Duodenal mucosa (tissue), 2 donors: ENCODE results near the gene RIMS1.

Experiments
- H3K27ac ChIP-seq: one replicate; pipeline ENCODE4 v1.7.0; 2013; ENCODE audit warnings: low read depth, low read length
- H3K27me3 ChIP-seq, 2 donors: one replicate each; pipeline ENCODE4 v1.7.0; 2013; ENCODE audit warnings: low read length in 2 of 2, control low read depth in 1 of 2; ENCODE audit not compliant: insufficient read depth in 2 of 2, control insufficient read depth in 1 of 2
- H3K36me3 ChIP-seq, 2 donors: one replicate each; pipeline ENCODE4 v1.7.0; 2013; ENCODE audit warnings: low read length in 2 of 2, control low read depth in 1 of 2; ENCODE audit not compliant: insufficient read depth in 2 of 2, control insufficient read depth in 1 of 2
- H3K4me1 ChIP-seq, 2 donors: one replicate each; pipeline ENCODE4 v1.7.0; 2013; ENCODE audit warnings: low read length in 2 of 2, control low read depth in 1 of 2; ENCODE audit not compliant: insufficient read depth in 2 of 2, control insufficient read depth in 1 of 2
- H3K4me3 ChIP-seq, 2 donors: one replicate each; pipeline ENCODE4 v1.7.0; 2013; ENCODE audit warnings: low read length in 2 of 2, low read depth in 1 of 2
- H3K9ac ChIP-seq, 2 donors: one replicate each; pipeline ENCODE4 v1.7.0; 2013; ENCODE audit warnings: low read length in 2 of 2, low read depth in 1 of 2
- H3K9me3 ChIP-seq, 2 donors: one replicate each; pipeline ENCODE4 v1.7.0; 2013; ENCODE audit warnings: low read length in 2 of 2, control low read depth in 1 of 2; ENCODE audit not compliant: control insufficient read depth in 1 of 2

RIMS1 gene

GRCh38 chr6:72133324-72133723 lies 247.0 kb downstream of the RIMS1 start:
- Histone ChIP-seq H3K9me3 (no peaks in the 10 kb centered on the region), H3K9ac (no peak overlapping the region), H3K36me3 (no peaks in the 10 kb centered on the region), H3K27me3 (no peaks in the 10 kb centered on the region), H3K4me1 (no peaks in the 10 kb centered on the region), H3K4me3 (no peak overlapping the region), H3K27ac (no peak overlapping the region)

GRCh38 chr6:72140795-72141194 lies 254.4 kb downstream of the RIMS1 start:
- no peaks in the 10 kb centered on the region for H3K9me3 ChIP-seq
- no peaks in the 10 kb centered on the region for H3K36me3 ChIP-seq
- no peak overlapping the region for H3K4me3 ChIP-seq
- no peak overlapping the region for H3K27ac ChIP-seq
- no peaks in the 10 kb centered on the region for H3K4me1 ChIP-seq
- no peak overlapping the region for H3K9ac ChIP-seq
- H3K27me3 ChIP-seq, result no peaks in the 10 kb centered on the region

- Histone ChIP-seq H3K36me3 (no peaks in the 10 kb centered on the region), H3K27me3 (no peaks in the 10 kb centered on the region), H3K9me3 (peaks cover 6 to 10% of the 10 kb centered on the region in 2 donors), H3K4me3 (no peak overlapping the region), H3K27ac (no peak overlapping the region), H3K4me1 (no peaks in the 10 kb centered on the region), H3K9ac (no peak overlapping the region)
These were observed 263.4 kb downstream of the RIMS1 start for GRCh38 chr6:72149715-72150114.

- H3K27me3 ChIP-seq, result no peaks in the 10 kb centered on the region
- H3K27ac ChIP-seq, result no peak overlapping the region
- no peak overlapping the region for H3K4me3 ChIP-seq
- H3K9me3 ChIP-seq, result peaks cover 6 to 10% of the 10 kb centered on the region in 2 donors
- no peaks in the 10 kb centered on the region for H3K36me3 ChIP-seq
- no peaks in the 10 kb centered on the region for H3K4me1 ChIP-seq
- no peak overlapping the region for H3K9ac ChIP-seq
These were observed 265.4 kb downstream of the RIMS1 start for GRCh38 chr6:72151742-72152141.

GRCh38 chr6:72175916-72176315 lies 289.6 kb downstream of the RIMS1 start:
- H3K9ac ChIP-seq, result no peak overlapping the region
- no peak overlapping the region for H3K4me3 ChIP-seq
- H3K27ac ChIP-seq, result no peak overlapping the region
- H3K27me3 ChIP-seq, result peaks cover 0 to 3% of the 10 kb centered on the region in 2 donors
- no peaks in the 10 kb centered on the region for H3K9me3 ChIP-seq
- H3K36me3 ChIP-seq, result no peaks in the 10 kb centered on the region
- no peaks in the 10 kb centered on the region for H3K4me1 ChIP-seq

- no peaks in the 10 kb centered on the region for H3K9me3 ChIP-seq
- peak overlapping the region; percentile 43 to 50 for H3K4me3 ChIP-seq
- H3K9ac ChIP-seq, result no peak overlapping the region
- peaks cover 0 to 6% of the 10 kb centered on the region in 2 donors for H3K4me1 ChIP-seq
- no peaks in the 10 kb centered on the region for H3K36me3 ChIP-seq
- H3K27me3 ChIP-seq, result peaks cover 9 to 10% of the 10 kb centered on the region in 2 donors
- H3K27ac ChIP-seq, result no peak overlapping the region
These were observed 296.2 kb downstream of the RIMS1 start for GRCh38 chr6:72182337-72183246.

GRCh38 chr6:72203983-72204382 lies 317.6 kb downstream of the RIMS1 start:
- no peaks in the 10 kb centered on the region for H3K36me3 ChIP-seq
- H3K27me3 ChIP-seq, result no peaks in the 10 kb centered on the region
- no peak overlapping the region for H3K9ac ChIP-seq
- no peak overlapping the region for H3K27ac ChIP-seq
- H3K4me3 ChIP-seq, result no peak overlapping the region
- no peaks in the 10 kb centered on the region for H3K9me3 ChIP-seq
- no peaks in the 10 kb centered on the region for H3K4me1 ChIP-seq

- Histone ChIP-seq H3K9ac (no peak overlapping the region), H3K4me1 (no peaks in the 10 kb centered on the region), H3K36me3 (no peaks in the 10 kb centered on the region), H3K4me3 (no peak overlapping the region), H3K9me3 (no peaks in the 10 kb centered on the region), H3K27me3 (no peaks in the 10 kb centered on the region), H3K27ac (no peak overlapping the region)
These were observed 319.1 kb downstream of the RIMS1 start for GRCh38 chr6:72205500-72205899.

GRCh38 chr6:72206606-72207005 lies 320.3 kb downstream of the RIMS1 start:
- H3K4me3 ChIP-seq, result no peak overlapping the region
- no peaks in the 10 kb centered on the region for H3K36me3 ChIP-seq
- H3K9me3 ChIP-seq, result no peaks in the 10 kb centered on the region
- no peak overlapping the region for H3K9ac ChIP-seq
- H3K4me1 ChIP-seq, result no peaks in the 10 kb centered on the region
- no peak overlapping the region for H3K27ac ChIP-seq
- no peaks in the 10 kb centered on the region for H3K27me3 ChIP-seq

- Histone ChIP-seq H3K4me3 (no peak overlapping the region), H3K27me3 (no peaks in the 10 kb centered on the region), H3K9me3 (no peaks in the 10 kb centered on the region), H3K9ac (no peak overlapping the region), H3K4me1 (no peaks in the 10 kb centered on the region), H3K36me3 (no peaks in the 10 kb centered on the region), H3K27ac (no peak overlapping the region)
These were observed 326.3 kb downstream of the RIMS1 start for GRCh38 chr6:72212686-72213085.
